VCaP (cell line): Measurements from ENCODE around the gene SFRP2.

Experiments
- H3K27ac ChIP-seq: fragments of 450-650 bp; 2 replicates; pipeline ENCODE4 v1.5.1; 2017
- TF ChIP-seq, protein P1 (sequence below): fragments of 450-650 bp; conservative IDR thresholded peaks from 2 replicates; pipeline ENCODE4 v1.5.1; 2017; ENCODE audit warnings: mild to moderate bottlenecking, moderate library complexity

SFRP2 gene, protein sequence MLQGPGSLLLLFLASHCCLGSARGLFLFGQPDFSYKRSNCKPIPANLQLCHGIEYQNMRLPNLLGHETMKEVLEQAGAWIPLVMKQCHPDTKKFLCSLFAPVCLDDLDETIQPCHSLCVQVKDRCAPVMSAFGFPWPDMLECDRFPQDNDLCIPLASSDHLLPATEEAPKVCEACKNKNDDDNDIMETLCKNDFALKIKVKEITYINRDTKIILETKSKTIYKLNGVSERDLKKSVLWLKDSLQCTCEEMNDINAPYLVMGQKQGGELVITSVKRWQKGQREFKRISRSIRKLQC

DNA sequence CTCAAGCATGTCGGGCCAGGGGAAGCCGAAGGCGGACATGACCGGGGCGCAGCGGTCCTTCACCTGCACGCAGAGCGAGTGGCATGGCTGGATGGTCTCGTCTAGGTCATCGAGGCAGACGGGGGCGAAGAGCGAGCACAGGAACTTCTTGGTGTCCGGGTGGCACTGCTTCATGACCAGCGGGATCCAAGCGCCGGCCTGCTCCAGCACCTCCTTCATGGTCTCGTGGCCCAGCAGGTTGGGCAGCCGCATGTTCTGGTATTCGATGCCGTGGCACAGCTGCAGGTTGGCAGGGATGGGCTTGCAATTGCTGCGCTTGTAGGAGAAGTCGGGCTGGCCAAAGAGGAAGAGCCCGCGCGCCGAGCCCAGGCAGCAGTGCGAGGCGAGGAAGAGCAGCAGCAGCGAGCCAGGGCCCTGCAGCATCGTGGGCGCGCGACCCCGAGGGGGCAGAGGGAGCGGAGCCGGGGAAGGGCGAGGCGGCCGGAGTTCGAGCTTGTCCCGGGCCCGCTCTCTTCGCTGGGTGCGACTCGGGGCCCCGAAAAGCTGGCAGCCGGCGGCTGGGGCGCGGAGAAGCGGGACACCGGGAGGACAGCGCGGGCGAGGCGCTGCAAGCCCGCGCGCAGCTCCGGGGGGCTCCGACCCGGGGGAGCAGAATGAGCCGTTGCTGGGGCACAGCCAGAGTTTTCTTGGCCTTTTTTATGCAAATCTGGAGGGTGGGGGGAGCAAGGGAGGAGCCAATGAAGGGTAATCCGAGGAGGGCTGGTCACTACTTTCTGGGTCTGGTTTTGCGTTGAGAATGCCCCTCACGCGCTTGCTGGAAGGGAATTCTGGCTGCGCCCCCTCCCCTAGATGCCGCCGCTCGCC, at the start of gene SFRP2:
SFRP2 (minus strand) TSS at position 671 of the 864 bp plus-strand sequence; CDS start at position 423, 248 bp downstream.
- TF ChIP-seq, protein P1, sequence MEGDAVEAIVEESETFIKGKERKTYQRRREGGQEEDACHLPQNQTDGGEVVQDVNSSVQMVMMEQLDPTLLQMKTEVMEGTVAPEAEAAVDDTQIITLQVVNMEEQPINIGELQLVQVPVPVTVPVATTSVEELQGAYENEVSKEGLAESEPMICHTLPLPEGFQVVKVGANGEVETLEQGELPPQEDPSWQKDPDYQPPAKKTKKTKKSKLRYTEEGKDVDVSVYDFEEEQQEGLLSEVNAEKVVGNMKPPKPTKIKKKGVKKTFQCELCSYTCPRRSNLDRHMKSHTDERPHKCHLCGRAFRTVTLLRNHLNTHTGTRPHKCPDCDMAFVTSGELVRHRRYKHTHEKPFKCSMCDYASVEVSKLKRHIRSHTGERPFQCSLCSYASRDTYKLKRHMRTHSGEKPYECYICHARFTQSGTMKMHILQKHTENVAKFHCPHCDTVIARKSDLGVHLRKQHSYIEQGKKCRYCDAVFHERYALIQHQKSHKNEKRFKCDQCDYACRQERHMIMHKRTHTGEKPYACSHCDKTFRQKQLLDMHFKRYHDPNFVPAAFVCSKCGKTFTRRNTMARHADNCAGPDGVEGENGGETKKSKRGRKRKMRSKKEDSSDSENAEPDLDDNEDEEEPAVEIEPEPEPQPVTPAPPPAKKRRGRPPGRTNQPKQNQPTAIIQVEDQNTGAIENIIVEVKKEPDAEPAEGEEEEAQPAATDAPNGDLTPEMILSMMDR = no peak

DNA sequence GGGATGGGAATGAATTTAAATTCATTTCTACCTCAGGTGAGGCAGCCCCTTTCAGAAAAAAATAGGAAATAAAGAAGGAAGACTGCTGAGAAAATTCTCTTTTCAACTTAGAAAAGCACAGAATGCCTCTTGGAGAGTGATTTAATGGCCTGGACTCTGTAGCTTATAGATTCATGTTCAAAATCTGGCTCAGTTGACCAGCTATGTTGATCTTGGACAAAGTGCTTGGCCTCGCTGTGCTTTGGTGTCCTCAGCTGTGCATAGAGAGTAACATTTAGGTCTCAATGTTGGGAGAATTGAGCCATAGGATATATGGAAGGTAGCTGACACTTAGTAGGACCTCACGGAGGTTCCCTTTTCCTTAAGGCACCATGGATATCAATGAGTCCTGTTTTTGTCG, 49.7 kb upstream of the SFRP2 start:
- TF ChIP-seq, protein P1 = no peak
- H3K27ac ChIP-seq = no peak overlapping the region

More for the DNA sequence above, at the start of gene SFRP2:
- H3K27ac ChIP-seq = no peak within 1 kb of the TSS

DNA sequence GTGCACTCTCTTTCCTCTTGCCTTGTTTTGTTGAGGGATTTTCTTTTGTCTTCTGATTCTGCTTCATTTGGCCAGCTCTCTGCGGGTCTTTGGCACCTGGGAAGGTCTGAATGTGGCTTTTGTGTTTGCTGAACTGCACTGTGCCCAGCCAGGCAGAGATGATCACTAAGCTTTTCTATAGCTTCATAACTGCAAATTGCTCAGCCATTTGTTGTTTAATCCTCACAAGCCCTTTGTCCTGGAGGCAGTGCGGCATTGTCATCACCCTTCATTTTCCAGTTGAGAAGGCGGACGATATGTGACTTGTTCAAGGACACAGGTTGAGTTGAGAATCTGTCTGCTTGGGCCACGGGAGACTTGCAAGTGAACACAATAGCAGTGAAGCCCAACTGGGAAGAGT, 46.0 kb upstream of the SFRP2 start:
- TF ChIP-seq, protein P1 = no peak
- no peak overlapping the region for H3K27ac ChIP-seq

DNA sequence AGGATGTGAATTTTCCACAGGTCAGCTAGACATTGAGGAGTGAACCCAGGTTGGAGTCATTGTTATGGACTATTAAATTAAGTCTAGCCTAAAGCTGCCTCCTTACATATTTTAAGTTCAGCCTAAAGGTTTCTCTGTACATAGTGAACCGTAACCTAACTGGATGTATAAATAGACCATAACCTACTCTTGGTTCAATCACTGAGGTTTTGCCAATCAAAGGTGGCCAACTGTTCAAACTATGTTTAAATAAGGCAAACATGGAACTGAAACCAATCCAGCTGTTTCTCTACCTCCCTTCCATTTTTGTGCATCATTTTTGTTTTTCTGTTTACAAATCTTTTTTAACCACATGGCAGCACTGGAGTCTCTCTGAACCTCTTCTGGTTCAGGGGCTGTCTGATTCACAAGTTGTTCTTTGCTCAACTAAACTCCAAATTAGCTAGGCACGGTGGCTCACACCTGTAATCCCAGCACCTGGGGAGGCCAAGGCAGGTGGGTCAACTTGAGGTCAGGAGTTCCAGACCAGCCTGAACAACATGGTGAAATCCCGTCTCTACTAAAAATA, 43.9 kb upstream of the SFRP2 start:
- no peak overlapping the region for H3K27ac ChIP-seq
- TF ChIP-seq, protein P1 = no peak

DNA sequence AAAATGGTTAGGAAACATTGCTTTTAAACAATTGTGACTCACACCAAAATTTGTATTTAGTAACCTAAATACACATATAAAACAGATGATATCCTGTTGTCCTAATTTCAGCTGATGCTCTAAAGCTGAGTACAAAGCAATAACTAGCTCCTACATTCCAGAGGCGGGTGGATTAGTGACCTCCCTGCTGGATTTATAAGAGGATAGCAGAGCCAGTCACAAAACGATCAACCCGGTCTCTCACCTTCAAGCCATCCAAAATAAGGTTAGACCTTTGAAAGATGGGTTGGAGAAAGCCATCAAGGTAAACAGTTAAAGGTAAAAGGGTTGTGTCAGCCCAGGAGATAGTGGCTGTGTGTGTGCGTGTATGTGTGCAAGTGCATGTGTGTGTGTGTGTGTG, 43.2 kb upstream of the SFRP2 start:
- TF ChIP-seq, protein P1 = no peak

DNA sequence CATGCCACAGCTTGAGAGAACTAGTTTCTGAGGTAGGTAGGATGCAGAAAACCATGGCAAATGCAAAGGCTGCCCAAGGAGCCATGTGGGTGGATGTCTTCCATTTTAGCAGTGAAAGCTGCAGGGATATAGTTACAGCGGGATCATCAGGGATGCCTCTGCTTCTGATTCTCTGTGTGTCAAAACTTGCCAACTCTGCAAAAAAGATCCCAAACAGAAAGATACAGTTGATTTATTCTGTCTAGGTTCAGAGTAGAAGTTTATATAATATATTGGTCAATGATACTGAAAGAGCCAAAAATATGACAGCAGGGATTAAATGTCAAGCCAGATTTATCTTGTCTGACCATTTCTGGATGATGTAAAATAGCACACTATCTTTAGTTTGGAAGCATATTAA, 42.4 kb upstream of the SFRP2 start:
- H3K27ac ChIP-seq = no peak overlapping the region
- TF ChIP-seq, protein P1 = no peak

More for the DNA sequence above, 43.2 kb upstream of the SFRP2 start:
- no peak overlapping the region for H3K27ac ChIP-seq

DNA sequence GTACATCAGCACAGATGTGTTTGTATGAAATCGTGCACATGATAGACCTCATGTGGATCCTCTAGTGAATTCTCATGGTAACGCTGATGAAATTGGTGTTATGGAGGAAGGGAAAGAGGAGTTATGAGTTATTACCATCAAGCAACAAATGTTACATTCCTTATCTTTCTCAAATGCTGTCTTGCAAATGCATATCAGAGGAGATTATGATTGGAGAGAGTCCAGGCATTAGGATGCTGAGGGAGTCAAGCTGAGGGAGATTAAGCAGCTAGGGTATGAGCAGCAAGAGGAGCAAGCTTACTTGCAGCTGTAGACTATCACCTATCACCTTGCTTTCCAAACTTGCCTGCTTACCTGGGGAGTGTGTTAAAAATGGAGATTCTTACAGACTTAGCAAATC, 36.8 kb upstream of the SFRP2 start:
- TF ChIP-seq, protein P1 = no peak
- H3K27ac ChIP-seq = no peak overlapping the region
